OCI-LY3 (cell line): ENCODE results near the gene KRTAP9-2.

Source experiments
- EZH2phosphoT487 ChIP-seq: fragments of 200-600 bp; shearing (Covaris generic); IDR thresholded peaks from 2 replicates; pipeline ENCODE4 v1.6.1; 2018; ENCODE audit warnings: antibody characterized with exemption, mixed run types, low read depth
- TF ChIP-seq, protein P1 (sequence below): fragments of 200-600, 300-600 bp; sonication (generic); IDR thresholded peaks from 2 replicates; pipeline ENCODE4 v1.5.1; 2014; ENCODE audit warnings: antibody characterized with exemption, low read length, low read depth

- TF ChIP-seq, protein P1, sequence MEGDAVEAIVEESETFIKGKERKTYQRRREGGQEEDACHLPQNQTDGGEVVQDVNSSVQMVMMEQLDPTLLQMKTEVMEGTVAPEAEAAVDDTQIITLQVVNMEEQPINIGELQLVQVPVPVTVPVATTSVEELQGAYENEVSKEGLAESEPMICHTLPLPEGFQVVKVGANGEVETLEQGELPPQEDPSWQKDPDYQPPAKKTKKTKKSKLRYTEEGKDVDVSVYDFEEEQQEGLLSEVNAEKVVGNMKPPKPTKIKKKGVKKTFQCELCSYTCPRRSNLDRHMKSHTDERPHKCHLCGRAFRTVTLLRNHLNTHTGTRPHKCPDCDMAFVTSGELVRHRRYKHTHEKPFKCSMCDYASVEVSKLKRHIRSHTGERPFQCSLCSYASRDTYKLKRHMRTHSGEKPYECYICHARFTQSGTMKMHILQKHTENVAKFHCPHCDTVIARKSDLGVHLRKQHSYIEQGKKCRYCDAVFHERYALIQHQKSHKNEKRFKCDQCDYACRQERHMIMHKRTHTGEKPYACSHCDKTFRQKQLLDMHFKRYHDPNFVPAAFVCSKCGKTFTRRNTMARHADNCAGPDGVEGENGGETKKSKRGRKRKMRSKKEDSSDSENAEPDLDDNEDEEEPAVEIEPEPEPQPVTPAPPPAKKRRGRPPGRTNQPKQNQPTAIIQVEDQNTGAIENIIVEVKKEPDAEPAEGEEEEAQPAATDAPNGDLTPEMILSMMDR, result no peak
- TF ChIP-seq EZH2phosphoT487, result no peak
Measured at GRCh38 chr17:41177727-41178271, 48.6 kb upstream of the KRTAP9-2 start, which contains the start of gene KRTAP4-2.
